M059J (cell line): ENCODE results near the gene CCR1. TPM values are rescaled to one million over a fixed set of nuclear protein-coding genes. Genes with fewer than 3 reads are reported as not detected.
"Not testable (repeated sequence)": the region's sequence is repeated elsewhere in the genome, so short reads cannot be mapped to it uniquely, and the experiment has no call there.

ENCODE experiments used
- DNase-seq: peaks from one replicate; pipeline ENCODE4 v3.0.0-alpha.2; 2012; ENCODE audit warnings: low read depth
- total RNA-seq: library from RNA; depleted of rRNA; stranded (reverse); fragments of >200 nt; shearing (Covaris generic); gene quantifications from 2 replicates; pipeline ENCODE4 v1.2.3, GENCODE V29; 2014

CCR1 gene
- total RNA-seq, 1 experiment from 2014 or later: 5.6 TPM

DNA sequence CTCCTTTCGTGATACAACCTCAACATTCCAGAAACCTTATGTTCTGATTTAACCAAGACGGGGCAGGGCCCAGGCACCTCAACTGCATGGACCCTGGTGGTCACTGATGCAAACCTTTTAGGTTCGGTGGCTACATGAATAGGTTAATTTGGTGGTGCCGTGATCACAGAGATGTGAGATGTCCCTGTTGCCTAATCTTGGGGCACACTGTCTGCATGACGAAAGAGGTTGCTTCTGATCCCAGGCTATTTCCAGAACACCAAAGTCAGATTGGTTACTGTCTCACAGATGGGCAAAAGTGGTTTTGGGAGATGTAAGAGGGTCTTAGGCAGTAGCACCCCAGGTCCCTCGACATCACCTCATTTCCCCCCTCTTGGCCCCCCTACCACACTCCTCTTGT is 4.0 kb upstream of the CCR1 start:
- no peak for DNase-seq

GRCh38 chr3:46209746-46210470 is 1.8 kb upstream of the CCR1 start:
- peak; percentile 54 for DNase-seq

GRCh38 chr3:46209053-46209452 is 940 bp upstream of the CCR1 start:
- DNase-seq: no peak

DNA sequence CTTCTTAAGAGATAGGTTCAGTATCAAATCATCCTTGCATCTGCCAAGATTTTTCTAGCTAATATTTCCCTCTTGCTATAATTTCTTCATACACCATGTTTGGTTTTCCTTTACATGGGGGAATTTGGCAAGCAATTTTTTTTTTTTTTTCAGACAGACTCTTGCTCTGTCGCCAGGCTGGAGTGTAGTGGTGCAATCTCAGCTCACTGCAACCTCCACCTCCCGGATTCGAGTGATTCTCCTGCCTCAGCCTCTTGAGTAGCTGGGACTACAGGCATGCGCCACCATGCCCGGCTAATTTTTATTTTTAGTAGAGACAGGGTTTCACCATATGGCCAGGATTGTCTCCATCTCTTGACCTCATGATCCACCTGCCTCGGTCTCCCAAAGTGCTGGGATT is 599 bp downstream of the CCR1 start:
- not testable (repeated sequence) for DNase-seq

DNA sequence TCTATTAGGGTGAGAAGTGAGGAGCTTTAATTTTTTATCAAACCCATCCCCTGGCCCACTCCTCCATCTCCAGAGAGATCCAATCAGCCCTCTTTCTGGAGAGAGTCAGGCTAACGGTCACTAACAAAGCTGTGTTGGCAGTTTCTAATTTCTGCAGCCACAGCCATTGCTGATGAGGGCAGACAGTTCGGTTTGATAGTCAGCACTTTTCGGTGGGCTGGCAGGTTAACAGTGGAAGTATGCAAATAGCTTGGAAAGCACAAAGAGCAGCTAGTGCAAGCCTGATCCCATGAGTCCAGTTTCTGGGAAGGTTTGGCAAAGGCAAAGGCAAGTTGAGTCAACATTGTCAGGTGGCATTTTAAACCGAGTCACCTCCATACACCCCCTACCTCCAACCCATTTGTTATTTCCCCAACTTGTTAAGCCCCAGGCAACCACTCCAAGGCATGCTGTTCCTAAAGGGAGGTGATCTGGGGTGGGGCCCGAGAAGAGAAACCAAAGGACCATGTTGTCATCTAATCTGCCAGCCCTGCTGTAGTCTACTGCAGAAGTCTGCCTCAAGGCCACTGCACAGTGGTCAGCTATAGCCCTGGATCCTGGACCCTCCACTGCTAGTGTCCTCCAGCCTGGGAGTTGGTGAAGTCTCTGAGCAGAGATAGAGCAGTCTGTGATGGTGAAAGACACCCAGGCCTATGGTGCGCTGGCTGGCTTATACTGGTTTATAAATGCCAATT is 1.7 kb downstream of the CCR1 start:
- peak; percentile 33 for DNase-seq

GRCh38 chr3:46205286-46205960 is 2.7 kb downstream of the CCR1 start:
- DNase-seq: no peak

DNA sequence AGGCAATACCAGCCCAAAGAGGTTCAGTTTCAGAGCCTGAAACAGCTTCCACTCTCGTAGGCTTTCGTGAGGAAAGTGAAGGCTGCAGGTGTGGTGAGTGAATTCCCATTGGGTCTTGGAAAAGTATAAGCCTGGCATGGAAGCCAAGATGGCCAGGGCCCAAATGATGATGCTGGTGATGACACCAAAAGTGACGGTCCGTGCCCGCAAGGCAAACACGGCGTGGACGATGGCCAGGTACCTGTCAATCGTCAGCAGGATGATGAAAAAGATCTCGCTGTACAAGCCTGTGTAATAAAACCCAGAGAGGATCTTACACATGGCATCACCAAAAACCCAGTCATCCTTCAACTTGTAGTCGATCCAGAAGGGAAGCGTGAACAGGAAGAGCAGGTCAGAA is 4.4 kb downstream of the CCR1 start:
- no peak for DNase-seq

DNA sequence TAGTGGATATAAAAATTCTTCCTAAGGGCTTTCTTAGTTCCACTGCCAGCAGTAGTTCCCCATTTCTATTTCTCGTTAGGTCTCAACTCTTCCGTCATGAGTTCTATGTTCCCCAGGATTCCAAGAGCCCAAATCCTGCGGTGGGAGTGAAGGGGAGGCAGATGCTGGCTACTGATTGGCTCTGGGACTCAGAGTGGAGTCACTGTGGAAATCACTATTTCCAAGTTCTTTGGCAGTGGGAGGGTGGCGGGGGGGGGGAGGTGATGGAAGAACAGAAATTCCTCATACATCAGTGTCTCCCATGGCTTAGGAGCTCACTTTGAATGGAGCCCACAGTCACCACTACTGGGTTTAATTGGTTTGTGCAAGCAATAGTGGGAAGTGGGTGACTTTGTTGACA is 5.6 kb downstream of the CCR1 start:
- no peak for DNase-seq

DNA sequence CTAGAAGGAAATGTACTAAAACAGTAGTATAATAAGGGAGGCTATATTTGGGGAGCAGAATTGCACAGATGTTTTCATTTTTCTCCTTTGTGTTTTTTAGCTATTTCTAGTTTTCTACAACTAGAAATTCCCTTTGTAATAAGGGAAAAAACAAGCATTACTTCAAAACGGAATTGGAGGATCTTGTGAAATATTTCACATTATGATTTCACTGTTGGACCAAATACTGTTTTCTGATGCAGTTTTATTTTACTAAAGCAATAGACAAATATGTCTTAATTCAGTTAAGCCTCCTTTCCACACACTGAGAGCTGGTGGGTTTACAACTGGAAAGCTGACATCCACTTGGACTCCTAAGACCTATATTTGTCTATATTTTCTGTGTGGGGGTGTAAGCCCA is 7.3 kb downstream of the CCR1 start:
- no peak for DNase-seq

DNA sequence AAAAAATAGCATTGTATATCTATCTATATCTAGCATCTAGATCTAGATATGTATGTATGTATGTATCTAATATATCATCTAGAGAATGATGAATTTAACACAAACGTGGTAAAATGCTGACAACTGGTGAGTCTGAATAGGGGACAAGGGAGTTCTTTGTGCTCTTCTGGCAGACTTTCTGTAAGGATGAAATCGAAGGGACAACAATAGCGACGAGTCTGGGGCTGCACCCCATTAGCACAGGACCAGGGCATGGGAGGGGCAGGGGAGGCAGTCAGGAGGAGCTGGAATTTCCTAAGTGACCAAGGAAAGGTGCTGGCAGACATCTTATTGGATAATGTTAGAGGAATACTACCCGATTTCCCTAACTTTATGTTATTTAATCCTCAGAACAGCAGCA is 7.9 kb downstream of the CCR1 start:
- no peak for DNase-seq

GRCh38 chr3:46196261-46196957 is 11.7 kb downstream of the CCR1 start:
- DNase-seq: peak; percentile 63

- DNase-seq: no peak
Observed at GRCh38 chr3:46194868-46195553, 13.1 kb downstream of the CCR1 start.

DNA sequence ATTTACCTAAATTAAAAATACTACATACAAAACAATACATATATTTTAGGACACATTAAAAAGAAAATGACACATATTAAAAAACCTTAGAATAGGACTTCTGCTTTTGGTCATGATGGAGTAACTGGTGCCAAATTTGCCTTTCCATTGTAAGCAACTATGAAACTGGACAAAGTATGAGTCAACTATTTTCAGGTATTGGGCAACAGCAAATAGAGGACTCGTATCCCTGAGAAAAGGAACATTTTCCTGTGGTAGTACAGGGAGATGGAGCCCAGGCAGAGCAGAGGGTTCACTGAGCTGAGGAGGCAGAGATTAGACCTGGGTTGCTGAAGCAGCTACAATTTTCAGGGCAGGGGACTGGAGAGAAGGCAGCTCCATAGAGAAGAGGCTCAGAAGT is 14.7 kb downstream of the CCR1 start:
- peak; percentile 32 for DNase-seq

GRCh38 chr3:46192939-46193338 is 15.2 kb downstream of the CCR1 start:
- DNase-seq: no peak

- DNase-seq: no peak
Observed at GRCh38 chr3:46191730-46192129, 16.4 kb downstream of the CCR1 start.

GRCh38 chr3:46188708-46189107 is 19.4 kb downstream of the CCR1 start:
- no peak for DNase-seq

DNA sequence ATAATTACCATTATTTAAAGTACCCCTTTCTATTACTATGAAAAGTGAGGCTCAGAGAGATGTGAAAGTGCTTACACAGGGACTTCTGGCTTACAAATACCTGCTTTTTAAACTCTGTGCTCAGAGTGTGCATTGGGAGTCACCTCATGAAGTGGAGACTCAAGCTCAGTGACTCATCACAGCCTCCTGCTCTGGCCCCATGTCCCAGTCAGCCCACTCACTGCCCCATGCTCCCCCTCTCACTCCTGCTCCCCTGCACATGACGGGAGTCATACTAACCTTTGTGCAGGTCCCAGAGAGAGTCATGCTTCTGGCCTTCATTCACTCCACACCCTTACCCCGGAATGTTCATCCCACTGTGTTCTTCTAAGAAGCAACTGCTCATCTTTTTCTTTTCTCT is 20.2 kb downstream of the CCR1 start:
- DNase-seq: peak; percentile 80

- DNase-seq: no peak
Observed at GRCh38 chr3:46187341-46187700, 20.8 kb downstream of the CCR1 start.

GRCh38 chr3:46186471-46187340 is 21.4 kb downstream of the CCR1 start:
- DNase-seq: no peak

GRCh38 chr3:46184469-46184868 is 23.6 kb downstream of the CCR1 start:
- peak; percentile 53 for DNase-seq

DNA sequence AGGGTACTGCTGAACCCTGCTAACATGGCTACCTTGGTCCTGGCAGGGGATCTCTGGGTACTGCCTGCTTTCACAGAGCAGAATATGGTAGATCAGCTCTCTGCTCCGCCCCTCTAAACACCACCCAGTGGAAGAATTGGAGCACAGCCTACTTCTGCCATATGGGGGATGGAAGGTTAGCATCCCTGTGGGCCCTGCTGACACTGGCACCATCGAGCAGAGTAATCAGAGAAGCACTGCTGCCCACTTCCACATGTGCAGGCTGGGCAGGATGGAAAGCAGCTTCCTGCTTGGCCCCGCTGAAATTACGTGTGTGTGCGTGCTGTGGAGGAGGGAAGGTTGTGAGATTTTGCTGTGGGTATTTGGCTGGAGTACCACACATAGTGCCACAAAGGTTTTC is 24.8 kb downstream of the CCR1 start:
- DNase-seq: no peak
